Measurements from ENCODE around the gene ILKAP. TPM values are rescaled to one million over a fixed set of nuclear protein-coding genes. Genes with fewer than 3 reads are reported as not detected.

Gene ILKAP
- total and polyA plus RNA-seq, 2 donors (not counting 1 experiment from before 2014, with no cell fraction given): 82.5 to 98.6 TPM

GRCh38 chr2:238220274-238220891, 16.9 kb upstream of the ILKAP start:
- Histone ChIP-seq H3K36me3 (replicated peaks in 1 of 2; ENCODE audit: control extremely low read depth in 1 of 2, control insufficient read depth in 1 of 2, extremely low read depth in 1 of 2, insufficient read depth in 2 of 2, low read length in 1 of 2) (peaks cover 0 to 2% of the 10 kb centered on the region in 2 experiments), H3K9ac (ENCODE audit: low read length) (no peak overlapping the region), H3K9me3 (ENCODE audit: control extremely low read depth in 1 of 3, control insufficient read depth in 2 of 3, insufficient read depth in 1 of 3, low read length in 2 of 3) (peaks cover 0 to 4% (median 0%) of the 10 kb centered on the region in 3 donors), H3K4me1 (ENCODE audit: control insufficient read depth in 2 of 2, insufficient read depth in 2 of 2, low read length in 2 of 2) (no peaks in the 10 kb centered on the region), H4K20me1 (ENCODE audit: control insufficient read depth, insufficient read depth, low read length, poor library complexity, severe bottlenecking) (no peaks in the 10 kb centered on the region), H3K79me2 (ENCODE audit: control insufficient read depth, insufficient read depth, low read length) (no peaks in the 10 kb centered on the region), H3K4me2 (replicated peaks; ENCODE audit: low read depth, low read length, poor library complexity, severe bottlenecking) (no peak overlapping the region), H3K4me3 (ENCODE audit: control extremely low read depth in 1 of 5, extremely low read depth in 1 of 5, insufficient read depth in 1 of 5, low read depth in 2 of 5, low read length in 4 of 5) (no peak overlapping the region), H3K27ac (ENCODE audit: low read length in 2 of 2) (no peak overlapping the region), H2AFZ (ENCODE audit: insufficient read depth, low read depth, low read length, poor library complexity, severe bottlenecking) (no peak overlapping the region), H3K27me3 (replicated peaks in 1 of 4; ENCODE audit: control extremely low read depth in 1 of 4, control insufficient read depth in 3 of 4, insufficient read depth in 4 of 4, low read length in 3 of 4) (peaks cover 0 to 13% (median 9%) of the 10 kb centered on the region in 4 experiments)
- DNase-seq (no peak), ATAC-seq (ENCODE audit: low read depth) (no peak)
- intact Hi-C loops (cut with micrococcal nuclease): no loop called here
- WGBS (ENCODE audit: insufficient coverage): 92% methylated on average over 9 of the region's 10 CpGs
- Mint-ChIP-seq H3K27ac (no peak overlapping the region), H3K4me1 (no peaks in the 10 kb centered on the region), H3K4me3 (no peak overlapping the region), H3K27me3 (peaks cover 5% of the 10 kb centered on the region), H3K9me3 (ENCODE audit: insufficient read depth) (no peaks in the 10 kb centered on the region)
- ChIA-PET POLR2A (no interaction called here), CTCF (no interaction called here)
- TF ChIP-seq CTCF (IDR thresholded peaks at IDR 0.05): no peak
- TF ChIP-seq EZH2 (IDR thresholded peaks at IDR 0.05; ENCODE audit: borderline replicate concordance, insufficient read depth, low read depth, low read length, poor library complexity, severe bottlenecking): no peak

GRCh38 chr2:238216651-238217184, 13.2 kb upstream of the ILKAP start:
- Histone ChIP-seq H3K4me3 (ENCODE audit: control extremely low read depth in 1 of 5, extremely low read depth in 1 of 5, insufficient read depth in 1 of 5, low read depth in 2 of 5, low read length in 4 of 5) (no peak overlapping the region), H3K36me3 (replicated peaks in 1 of 2; ENCODE audit: control extremely low read depth in 1 of 2, control insufficient read depth in 1 of 2, extremely low read depth in 1 of 2, insufficient read depth in 2 of 2, low read length in 1 of 2) (no peaks in the 10 kb centered on the region), H4K20me1 (ENCODE audit: control insufficient read depth, insufficient read depth, low read length, poor library complexity, severe bottlenecking) (no peaks in the 10 kb centered on the region), H3K4me2 (replicated peaks; ENCODE audit: low read depth, low read length, poor library complexity, severe bottlenecking) (no peak overlapping the region), H3K27me3 (replicated peaks in 1 of 4; ENCODE audit: control extremely low read depth in 1 of 4, control insufficient read depth in 3 of 4, insufficient read depth in 4 of 4, low read length in 3 of 4) (peaks cover 0 to 19% (median 16%) of the 10 kb centered on the region in 4 experiments), H3K79me2 (ENCODE audit: control insufficient read depth, insufficient read depth, low read length) (no peaks in the 10 kb centered on the region), H3K9me3 (ENCODE audit: control extremely low read depth in 1 of 3, control insufficient read depth in 2 of 3, insufficient read depth in 1 of 3, low read length in 2 of 3) (peaks cover 0 to 4% (median 0%) of the 10 kb centered on the region in 3 donors), H3K27ac (ENCODE audit: low read length in 2 of 2) (no peak overlapping the region), H3K9ac (ENCODE audit: low read length) (no peak overlapping the region), H2AFZ (ENCODE audit: insufficient read depth, low read depth, low read length, poor library complexity, severe bottlenecking) (no peak overlapping the region), H3K4me1 (ENCODE audit: control insufficient read depth in 2 of 2, insufficient read depth in 2 of 2, low read length in 2 of 2) (no peaks in the 10 kb centered on the region)
- Mint-ChIP-seq H3K27me3 (peaks cover 27% of the 10 kb centered on the region), H3K4me1 (no peaks in the 10 kb centered on the region), H3K27ac (no peak overlapping the region), H3K9me3 (ENCODE audit: insufficient read depth) (no peaks in the 10 kb centered on the region), H3K4me3 (no peak overlapping the region)
- intact Hi-C loops (cut with micrococcal nuclease): no loop called here
- ChIA-PET CTCF (no interaction called here), POLR2A (no interaction called here)
- TF ChIP-seq CTCF (IDR thresholded peaks at IDR 0.05): no peak
- TF ChIP-seq EZH2 (IDR thresholded peaks at IDR 0.05; ENCODE audit: borderline replicate concordance, insufficient read depth, low read depth, low read length, poor library complexity, severe bottlenecking): no peak
- 100% methylated on average over 2 of the region's 2 CpGs for WGBS (ENCODE audit: insufficient coverage)
- DNase-seq (no peak), ATAC-seq (ENCODE audit: low read depth) (no peak)
